ENCODE results near the gene ZBTB22.

GRCh38 chr6:33299237-33299944 is 18.2 kb downstream of the ZBTB22 start:
- peak; percentile 81 for TF ChIP-seq CTCF (IDR thresholded peaks at IDR 0.05; ENCODE audit: borderline replicate concordance, extremely low read depth, low read length, poor library complexity, severe bottlenecking)
- no peak for TF ChIP-seq EZH2 (IDR thresholded peaks at IDR 0.05; ENCODE audit: borderline replicate concordance, low read depth, low read length, severe bottlenecking)
